HG03354 (cell line): Measurements from ENCODE around the gene CCNL2.
"Not testable (repeated sequence)": the region's sequence is repeated elsewhere in the genome, so short reads cannot be mapped to it uniquely, and the experiment has no call there.

ENCODE experiments used
- ATAC-seq: cut with Tn5 transposase; IDR thresholded peaks from one replicate; pipeline ENCODE4 v1.9.1; 2021; ENCODE audit warnings: mild to moderate bottlenecking; ENCODE audit not compliant: unreplicated experiment, poor library complexity, severe bottlenecking

The CCNL2 gene

GRCh38 chr1:1421147-1421906, 22.2 kb upstream of the CCNL2 start, which contains the start of gene ANKRD65:
Gene ANKRD65, minus strand, starts transcription at chr1:1421276. Its CDS starts 271 bp downstream, at chr1:1421005.
- ATAC-seq = no peak

- ATAC-seq = no peak
These were observed 21.6 kb upstream of the CCNL2 start for GRCh38 chr1:1420654-1421141.

- no peak for ATAC-seq
These were observed 20.9 kb upstream of the CCNL2 start for GRCh38 chr1:1419813-1420653.

DNA sequence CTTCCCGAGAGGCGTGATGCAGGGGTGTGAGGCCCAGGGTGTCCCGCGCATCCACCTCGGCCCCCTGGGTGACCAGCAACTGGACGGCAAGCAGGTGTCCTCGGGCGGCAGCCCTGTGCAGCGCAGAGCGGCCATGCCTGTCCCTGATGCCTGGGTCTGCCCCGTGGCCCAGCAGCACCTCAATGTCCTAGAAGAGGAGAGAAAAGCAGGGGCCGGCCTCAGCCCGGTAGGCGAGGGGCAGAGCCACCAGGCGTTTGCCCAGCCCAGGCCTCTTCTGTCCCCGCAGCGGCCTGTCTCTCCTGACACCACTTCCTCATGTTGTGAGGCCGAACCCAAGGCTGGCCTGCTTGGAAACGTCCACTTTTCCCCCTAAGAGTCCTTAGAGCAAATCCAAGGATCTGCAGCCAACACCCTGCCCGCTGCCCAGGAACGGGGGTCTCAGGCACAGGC, 20.3 kb upstream of the CCNL2 start:
- ATAC-seq = no peak

DNA sequence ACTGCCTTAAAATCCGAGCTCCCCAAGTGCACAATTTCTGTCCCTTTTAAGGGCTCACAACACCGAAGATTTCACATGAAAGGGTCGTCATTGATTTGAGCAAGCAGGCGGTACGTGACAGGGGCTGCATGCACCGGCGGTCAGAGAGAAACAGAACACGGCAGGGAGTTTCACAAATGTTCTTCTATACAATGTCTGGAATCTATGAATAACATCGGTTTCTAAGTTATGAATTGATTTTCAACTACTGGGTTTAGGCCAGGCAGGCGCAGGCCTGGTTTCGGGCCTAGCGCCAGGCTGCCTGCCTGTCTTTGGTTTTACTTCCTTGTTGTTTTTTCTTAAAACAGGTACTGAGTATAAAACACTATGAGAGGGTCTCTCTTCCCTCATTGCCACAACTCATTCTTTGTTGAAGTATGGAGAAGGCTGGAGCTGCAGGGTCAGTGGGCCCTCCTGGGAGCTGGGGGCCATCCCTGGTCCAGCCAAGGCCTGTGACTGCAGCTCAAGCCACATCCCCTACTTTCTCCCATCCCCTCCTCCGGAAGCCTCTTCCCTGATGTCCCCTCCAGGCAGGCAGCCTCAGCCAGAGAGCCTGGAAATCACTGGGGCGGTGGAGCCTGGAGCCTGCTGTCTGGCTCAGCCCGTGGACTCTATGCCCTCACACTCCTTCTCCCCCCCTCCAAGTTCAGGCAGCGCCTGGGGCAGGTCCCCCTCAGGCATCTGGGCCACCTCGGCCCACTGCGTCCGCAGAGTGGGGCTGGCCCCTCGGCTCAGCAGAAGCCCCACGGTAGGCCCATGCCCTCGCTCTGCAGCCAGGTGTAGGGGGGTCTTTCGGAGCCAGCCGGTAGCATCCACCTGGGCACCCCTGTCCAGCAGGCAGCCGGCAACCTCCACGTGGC, 19.6 kb upstream of the CCNL2 start:
- no peak for ATAC-seq

- ATAC-seq = not testable (repeated sequence)
These were observed 18.8 kb upstream of the CCNL2 start for GRCh38 chr1:1417825-1418463.

- not testable (repeated sequence) for ATAC-seq
These were observed 18.3 kb upstream of the CCNL2 start for GRCh38 chr1:1417396-1417795.

- no peak for ATAC-seq
These were observed 16.6 kb upstream of the CCNL2 start for GRCh38 chr1:1415751-1416150.

- not testable (repeated sequence) for ATAC-seq
These were observed 13.3 kb upstream of the CCNL2 start for GRCh38 chr1:1412311-1412902.

- no peak for ATAC-seq
These were observed 12.5 kb upstream of the CCNL2 start for GRCh38 chr1:1411626-1412025.

DNA sequence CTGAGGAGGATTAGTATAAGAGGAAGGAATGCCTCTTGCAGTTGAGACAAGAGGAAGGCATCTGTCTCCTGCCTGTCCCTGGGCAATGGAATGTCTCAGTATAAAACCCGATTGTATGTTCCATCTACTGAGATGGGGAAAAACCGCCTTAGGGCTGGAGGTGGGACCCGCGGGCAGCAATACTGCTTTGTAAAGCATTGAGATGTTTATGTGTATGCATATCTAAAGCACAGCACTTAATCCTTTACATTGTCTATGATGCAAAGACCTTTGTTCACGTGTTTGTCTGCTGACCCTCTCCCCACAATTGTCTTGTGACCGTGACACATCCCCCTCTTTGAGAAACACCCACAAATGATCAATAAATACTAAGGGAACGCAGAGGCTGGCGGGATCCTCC, 11.1 kb upstream of the CCNL2 start:
- ATAC-seq = not testable (repeated sequence)

GRCh38 chr1:1407636-1408318, 8.6 kb upstream of the CCNL2 start:
- ATAC-seq = peak; percentile 39

DNA sequence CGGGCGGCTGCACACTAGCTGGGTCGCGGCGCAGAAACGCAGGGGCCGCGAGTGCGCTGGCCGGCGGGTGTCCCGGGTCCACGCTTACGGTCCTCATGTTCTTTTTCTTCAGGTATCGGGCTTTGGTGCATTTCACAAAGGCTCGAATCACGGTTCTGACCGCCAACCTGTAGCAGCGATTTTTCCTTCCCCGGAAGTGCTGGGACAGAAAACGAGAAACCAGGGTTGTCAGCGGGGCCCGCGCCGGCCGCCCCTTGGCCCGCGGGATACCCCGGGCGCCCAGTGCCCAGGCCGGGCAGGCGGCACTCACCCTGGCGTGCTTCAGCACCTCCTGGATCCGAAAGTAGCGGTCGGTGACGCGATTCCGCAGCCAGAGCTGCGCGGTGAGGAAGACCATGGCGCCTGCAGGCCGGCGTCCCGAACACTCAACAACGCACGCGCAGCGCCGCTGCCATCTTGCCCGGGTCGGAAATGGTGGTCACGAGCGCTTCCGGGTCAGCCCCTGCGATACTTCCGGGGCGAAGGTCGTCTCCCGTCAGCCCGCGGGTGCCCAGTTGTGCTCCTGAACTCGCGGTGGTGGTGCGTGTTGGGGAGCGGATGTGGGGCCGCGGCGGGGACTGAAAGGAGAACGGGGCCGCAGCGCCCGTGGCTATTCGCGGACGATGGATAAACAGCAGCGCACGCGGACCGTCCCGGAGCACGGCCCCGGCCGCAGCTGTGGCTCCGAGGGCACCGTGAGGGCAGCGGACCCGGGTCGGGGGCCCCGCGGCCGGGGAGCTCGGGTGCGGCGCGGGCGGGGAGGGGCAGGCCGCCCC, 7.9 kb upstream of the CCNL2 start, which contains the start of gene MRPL20:
Gene MRPL20, minus strand, starts transcription at position 473 of the 815 bp plus-strand sequence. Its CDS starts 76 bp downstream, at position 397.
- ATAC-seq = peak; percentile 88

DNA sequence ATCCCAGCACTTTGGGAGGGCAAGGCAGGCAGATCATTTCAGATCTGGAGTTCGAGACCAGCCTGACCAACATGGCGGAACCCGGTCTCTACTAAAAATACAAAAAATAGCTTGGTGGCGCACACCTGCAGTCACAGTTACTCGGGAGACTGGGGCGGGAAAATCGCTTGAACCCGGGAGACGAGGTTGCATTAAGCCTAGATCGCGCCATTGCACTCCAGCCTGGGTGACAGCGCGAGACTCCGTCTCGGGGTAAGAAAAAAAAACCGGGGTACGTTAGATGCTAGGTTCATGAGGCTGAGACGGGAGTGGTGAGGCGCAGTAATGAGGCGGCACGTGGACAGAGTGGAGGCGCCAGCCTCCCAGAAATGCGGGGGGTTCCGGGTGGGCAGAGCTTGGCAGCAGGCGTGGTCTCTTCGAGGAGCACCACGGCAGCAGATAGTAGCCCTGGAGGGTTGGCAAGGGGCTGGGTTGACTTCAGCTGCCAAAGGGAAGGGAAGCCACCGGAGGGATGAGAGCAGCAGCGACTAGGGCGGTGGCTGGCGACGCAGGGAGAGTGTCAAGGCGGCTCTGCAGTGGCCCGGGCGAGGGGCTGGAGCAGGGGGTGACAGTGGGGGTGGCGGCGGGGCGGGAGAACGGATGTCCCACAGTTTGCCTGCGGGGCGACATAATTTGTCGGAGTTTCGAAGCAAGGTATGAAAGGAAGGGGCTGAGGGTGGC, 7.1 kb upstream of the CCNL2 start:
- no peak for ATAC-seq

DNA sequence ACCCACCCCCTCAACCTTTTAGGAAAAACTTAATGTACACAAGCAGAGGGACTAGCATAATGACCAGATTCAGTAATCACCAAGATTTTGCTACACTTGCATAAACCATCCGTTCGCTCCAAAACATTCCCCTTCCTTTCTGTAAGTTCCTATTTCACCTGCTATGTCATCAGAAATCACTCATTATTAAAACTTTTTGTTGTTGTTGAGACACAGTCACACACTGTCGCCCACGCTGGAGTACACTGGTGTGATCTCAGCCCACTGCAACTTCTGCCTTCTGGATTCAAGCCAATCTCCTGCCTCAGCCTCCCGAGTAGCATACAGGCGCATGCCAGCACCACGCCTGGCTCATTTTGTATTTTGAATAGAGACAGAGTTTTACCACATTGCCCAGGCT, 4.5 kb upstream of the CCNL2 start:
- ATAC-seq = no peak

DNA sequence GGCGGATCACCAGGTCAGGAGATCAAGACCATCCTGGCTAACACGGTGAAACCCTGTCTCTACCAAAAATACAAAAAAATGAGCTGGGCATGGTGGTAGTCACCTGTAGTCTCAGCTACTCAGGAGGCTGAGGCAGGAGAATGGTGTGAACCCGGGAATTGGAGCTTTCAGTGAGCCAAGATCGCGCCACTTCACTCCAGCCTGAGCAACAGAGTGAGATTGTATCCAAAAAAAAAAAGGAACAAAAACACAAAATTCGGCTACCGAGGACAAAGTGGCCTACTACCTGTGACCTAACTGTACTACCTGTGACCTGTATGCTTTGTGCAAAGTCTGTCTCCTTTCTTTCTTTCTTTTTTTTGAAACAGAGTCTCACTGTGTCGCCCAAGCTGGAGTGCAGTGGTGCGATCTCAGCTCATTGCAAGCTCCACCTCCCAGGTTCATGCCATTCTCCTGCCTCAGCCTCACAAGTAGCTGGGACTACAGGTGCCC, 3.8 kb upstream of the CCNL2 start:
- ATAC-seq = not testable (repeated sequence)
